Stomach (tissue), 9 donors: ENCODE results near the gene CHSY3. TPM values are rescaled to one million over a fixed set of nuclear protein-coding genes. Genes with fewer than 3 reads are reported as not detected.

Experiments used
- DNase-seq, 2 donors: peaks; one replicate each; pipeline versions ENCODE4 v3.0.0 to v3.0.0-alpha.2; 2013 to 2019
- H3K27ac ChIP-seq, 5 donors: fragments of 200-600 bp in 4 of 5; sonication (generic) in 4 of 5; one replicate each; pipeline ENCODE4 v1.5.1; 2013 to 2019; ENCODE audit warnings: mild to moderate bottlenecking in 1 of 5, moderate library complexity in 1 of 5
- H3K27me3 ChIP-seq, 3 donors: fragments of 200-600 bp; sonication (generic); one replicate each; pipeline ENCODE4 v1.5.1; 2017 to 2019; ENCODE audit warnings: mixed run types in 1 of 3
- H3K36me3 ChIP-seq, 4 donors: fragments of 200-600 bp; sonication (generic); 1 replicate in 3 of 4; 2 replicates in 1 of 4; pipeline ENCODE4 v1.5.1; 2016 to 2019
- H3K4me1 ChIP-seq, 4 donors: fragments of 200-600 bp; sonication (generic); one replicate each; pipeline ENCODE4 v1.5.1; 2016 to 2019
- H3K4me3 ChIP-seq, 4 donors: fragments of 200-600 bp; sonication (generic) in 3 of 4; one replicate each; pipeline ENCODE4 v1.5.1; 2016 to 2019; ENCODE audit warnings: mild to moderate bottlenecking in 1 of 4
- H3K9me3 ChIP-seq, 4 donors: fragments of 200-600 bp; sonication (generic); one replicate each; pipeline ENCODE4 v1.5.1; 2016 to 2019
- EP300 ChIP-seq: sonication (generic); formaldehyde crosslinking; IDR thresholded peaks from one replicate; pipeline ENCODE4 v1.6.1; 2017; ENCODE audit warnings: antibody characterized with exemption
- POLR2A ChIP-seq, 4 donors: fragments of 450-650 bp; IDR thresholded peaks; one replicate each; pipeline ENCODE4 v1.6.1; 2016; ENCODE audit warnings: antibody characterized with exemption in 4 of 4, control low read depth in 2 of 4, mild to moderate bottlenecking in 1 of 4, moderate library complexity in 1 of 4
- POLR2AphosphoS5 ChIP-seq, 3 donors: sonication (generic); formaldehyde crosslinking; IDR thresholded peaks; one replicate each; pipeline ENCODE4 v1.6.1; 2016; ENCODE audit warnings: antibody characterized with exemption in 3 of 3
- WGBS, 5 donors: extraction: QIAGEN DNeasy Blood & Tissue Kit in 3 of 5; methylation state at CpG; one replicate each; pipeline versions ENCODE4 v1.1.5 to v1.1.7; 2013 to 2018; 5-methylcytosine and 5-hydroxymethylcytosine counted together
- intact Hi-C: fragments of 100-400 bp; cut with DNase I; formaldehyde crosslinking; loops from one replicate; pipeline ENCODE4 v1.15.1; 2023; ENCODE audit warnings: low total_unique reads
- polyA plus RNA-seq, 3 donors: library from polyadenylated mRNA; stranded (reverse); fragments of 200-250 nt; gene quantifications; one replicate each; pipeline ENCODE4 v1.2.3, GENCODE V29; 2013
- total RNA-seq, 5 donors: library from RNA; depleted of rRNA; stranded (reverse); fragments of >200 nt; gene quantifications; one replicate each; pipeline versions ENCODE4 v1.1.0 to v1.2.3, GENCODE V29; 2014 to 2016
- TF ChIP-seq, protein P1 (sequence below), 7 experiments: fragments of 450-650 bp in 4 of 7; fragments of 200-600 bp in 3 of 7; sonication (generic) in 3 of 7; IDR thresholded peaks; one replicate each; pipeline ENCODE4 v1.5.1; 2016 to 2019; ENCODE audit warnings: antibody characterized with exemption in 7 of 7, control low read depth in 2 of 7, mild to moderate bottlenecking in 1 of 7
- donor health status: healthy with polysubstance abuse.
- donor health status: Bipolar disorder and iron deficiency.
- donor health status: healthy.

The CHSY3 gene
- total and polyA plus RNA-seq, 8 donors = under 0.01 to 6.1 (median 0.31) TPM; not detected in 1

- no peaks in the 10 kb centered on the region for H3K4me1 ChIP-seq
- H3K27me3 ChIP-seq = no peaks in the 10 kb centered on the region
- intact Hi-C loops = no loop called here
- H3K36me3 ChIP-seq = no peaks in the 10 kb centered on the region
- no peak for TF ChIP-seq POLR2A (IDR thresholded peaks at IDR 0.05)
- TF ChIP-seq EP300 = no peak
- no peak for TF ChIP-seq POLR2AphosphoS5 (IDR thresholded peaks at IDR 0.05)
- TF ChIP-seq, protein P1, sequence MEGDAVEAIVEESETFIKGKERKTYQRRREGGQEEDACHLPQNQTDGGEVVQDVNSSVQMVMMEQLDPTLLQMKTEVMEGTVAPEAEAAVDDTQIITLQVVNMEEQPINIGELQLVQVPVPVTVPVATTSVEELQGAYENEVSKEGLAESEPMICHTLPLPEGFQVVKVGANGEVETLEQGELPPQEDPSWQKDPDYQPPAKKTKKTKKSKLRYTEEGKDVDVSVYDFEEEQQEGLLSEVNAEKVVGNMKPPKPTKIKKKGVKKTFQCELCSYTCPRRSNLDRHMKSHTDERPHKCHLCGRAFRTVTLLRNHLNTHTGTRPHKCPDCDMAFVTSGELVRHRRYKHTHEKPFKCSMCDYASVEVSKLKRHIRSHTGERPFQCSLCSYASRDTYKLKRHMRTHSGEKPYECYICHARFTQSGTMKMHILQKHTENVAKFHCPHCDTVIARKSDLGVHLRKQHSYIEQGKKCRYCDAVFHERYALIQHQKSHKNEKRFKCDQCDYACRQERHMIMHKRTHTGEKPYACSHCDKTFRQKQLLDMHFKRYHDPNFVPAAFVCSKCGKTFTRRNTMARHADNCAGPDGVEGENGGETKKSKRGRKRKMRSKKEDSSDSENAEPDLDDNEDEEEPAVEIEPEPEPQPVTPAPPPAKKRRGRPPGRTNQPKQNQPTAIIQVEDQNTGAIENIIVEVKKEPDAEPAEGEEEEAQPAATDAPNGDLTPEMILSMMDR (IDR thresholded peaks at IDR 0.05) = no peak
- no peak overlapping the region for H3K27ac ChIP-seq
- H3K4me3 ChIP-seq = no peak overlapping the region
- 78 to 93% (median 86%) methylated on average over 1 of the region's 1 CpG for WGBS, 5 donors
- DNase-seq = no peak
- no peaks in the 10 kb centered on the region for H3K9me3 ChIP-seq
Observed at GRCh38 chr5:130043834-130044233, 139.6 kb downstream of the CHSY3 start.

GRCh38 chr5:130045334-130045733 is 141.1 kb downstream of the CHSY3 start:
- intact Hi-C loops = no loop called here
- Histone ChIP-seq H3K4me3 (no peak overlapping the region), H3K4me1 (no peaks in the 10 kb centered on the region), H3K27ac (no peak overlapping the region), H3K36me3 (no peaks in the 10 kb centered on the region), H3K27me3 (no peaks in the 10 kb centered on the region), H3K9me3 (no peaks in the 10 kb centered on the region)
- DNase-seq = no peak
- WGBS, 5 donors = 67 to 83% (median 75%) methylated on average over 3 of the region's 3 CpGs
- no peak for TF ChIP-seq EP300
- TF ChIP-seq, protein P1 (IDR thresholded peaks at IDR 0.05) = no peak
- no peak for TF ChIP-seq POLR2A (IDR thresholded peaks at IDR 0.05)
- TF ChIP-seq POLR2AphosphoS5 (IDR thresholded peaks at IDR 0.05) = no peak

- no peaks in the 10 kb centered on the region for H3K27me3 ChIP-seq
- intact Hi-C loops = no loop called here
- no peaks in the 10 kb centered on the region for H3K9me3 ChIP-seq
- no peaks in the 10 kb centered on the region for H3K4me1 ChIP-seq
- 76 to 86% (median 78%) methylated on average over 3 of the region's 3 CpGs for WGBS, 5 donors
- H3K36me3 ChIP-seq = no peaks in the 10 kb centered on the region
- DNase-seq = no peak
- no peak for TF ChIP-seq POLR2A (IDR thresholded peaks at IDR 0.05)
- TF ChIP-seq, protein P1 (IDR thresholded peaks at IDR 0.05) = no peak
- no peak for TF ChIP-seq EP300
- no peak for TF ChIP-seq POLR2AphosphoS5 (IDR thresholded peaks at IDR 0.05)
- H3K4me3 ChIP-seq = no peak overlapping the region
- H3K27ac ChIP-seq = no peak overlapping the region
Observed at GRCh38 chr5:130050585-130050984, 146.3 kb downstream of the CHSY3 start.

GRCh38 chr5:130052752-130053151 is 148.5 kb downstream of the CHSY3 start:
- WGBS, 5 donors = 60 to 70% (median 62%) methylated on average over 1 of the region's 1 CpG
- Histone ChIP-seq H3K4me1 (no peaks in the 10 kb centered on the region), H3K9me3 (no peaks in the 10 kb centered on the region), H3K27me3 (no peaks in the 10 kb centered on the region), H3K36me3 (no peaks in the 10 kb centered on the region), H3K27ac (no peak overlapping the region), H3K4me3 (no peak overlapping the region)
- TF ChIP-seq, protein P1 (IDR thresholded peaks at IDR 0.05) = no peak
- TF ChIP-seq POLR2A (IDR thresholded peaks at IDR 0.05) (no peak), POLR2AphosphoS5 (IDR thresholded peaks at IDR 0.05) (no peak)
- intact Hi-C loops = no loop called here
- no peak for DNase-seq
